ENCODE measurements around the gene TTLL5.
"Not testable (repeated sequence)": the region's sequence is repeated elsewhere in the genome, so short reads cannot be mapped to it uniquely, and the experiment has no call there.

The TTLL5 gene

DNA sequence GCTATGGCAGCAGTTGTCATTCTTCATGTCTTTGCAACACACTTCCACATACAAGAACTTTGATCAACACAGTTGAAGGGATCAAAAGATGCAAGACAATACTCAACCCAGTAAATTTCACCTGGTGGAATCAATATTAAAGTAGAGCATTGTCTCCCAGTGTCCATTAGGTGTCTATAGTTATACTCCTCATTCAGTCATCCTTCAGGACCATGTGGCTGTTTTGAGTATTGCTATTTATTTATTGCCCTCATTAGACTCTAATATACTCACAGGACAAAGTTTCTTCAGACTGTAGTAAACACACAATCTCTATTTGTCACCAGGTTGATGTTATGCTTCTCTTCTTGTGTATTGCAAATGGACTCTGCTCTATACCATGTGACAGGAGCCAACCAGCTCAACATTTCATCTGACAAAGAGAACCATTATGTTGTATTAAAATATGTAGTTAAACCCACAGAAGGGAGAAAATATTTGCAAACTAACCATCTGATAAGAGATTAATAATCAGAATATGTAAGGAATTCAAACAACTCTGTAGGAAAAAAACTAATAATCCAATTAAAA, 174.2 kb downstream of the TTLL5 start:
- DNase-seq (ENCODE audit: low read depth) = no peak

DNA sequence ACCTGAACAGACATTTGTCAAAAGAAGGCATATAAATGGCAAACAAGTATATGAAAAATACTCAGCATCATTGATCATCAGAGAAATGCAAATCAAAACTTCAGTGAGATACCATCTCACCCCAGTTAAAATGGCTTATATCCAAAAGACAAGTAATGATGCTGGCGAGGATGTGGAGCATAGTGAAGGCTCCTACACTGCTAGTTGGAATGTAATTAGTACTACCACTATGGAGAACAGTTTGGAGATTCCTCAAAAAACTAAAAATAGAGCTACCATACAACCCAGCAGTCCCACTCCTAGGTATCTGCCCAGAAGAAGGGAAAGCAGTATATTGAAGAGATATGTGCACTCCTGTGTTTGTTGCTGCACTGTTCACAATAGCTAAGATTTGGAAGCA, 174.7 kb downstream of the TTLL5 start:
- no peak for DNase-seq (ENCODE audit: low read depth)

- no peak for DNase-seq (ENCODE audit: low read depth)
These were observed 176.2 kb downstream of the TTLL5 start for GRCh38 chr14:75837151-75837787.

GRCh38 chr14:75840911-75841310, 179.9 kb downstream of the TTLL5 start:
- no peak for DNase-seq (ENCODE audit: low read depth)

GRCh38 chr14:75842551-75842950, 181.5 kb downstream of the TTLL5 start:
- no peak for DNase-seq (ENCODE audit: low read depth)

GRCh38 chr14:75844486-75844885, 183.4 kb downstream of the TTLL5 start:
- no peak for DNase-seq (ENCODE audit: low read depth)

DNA sequence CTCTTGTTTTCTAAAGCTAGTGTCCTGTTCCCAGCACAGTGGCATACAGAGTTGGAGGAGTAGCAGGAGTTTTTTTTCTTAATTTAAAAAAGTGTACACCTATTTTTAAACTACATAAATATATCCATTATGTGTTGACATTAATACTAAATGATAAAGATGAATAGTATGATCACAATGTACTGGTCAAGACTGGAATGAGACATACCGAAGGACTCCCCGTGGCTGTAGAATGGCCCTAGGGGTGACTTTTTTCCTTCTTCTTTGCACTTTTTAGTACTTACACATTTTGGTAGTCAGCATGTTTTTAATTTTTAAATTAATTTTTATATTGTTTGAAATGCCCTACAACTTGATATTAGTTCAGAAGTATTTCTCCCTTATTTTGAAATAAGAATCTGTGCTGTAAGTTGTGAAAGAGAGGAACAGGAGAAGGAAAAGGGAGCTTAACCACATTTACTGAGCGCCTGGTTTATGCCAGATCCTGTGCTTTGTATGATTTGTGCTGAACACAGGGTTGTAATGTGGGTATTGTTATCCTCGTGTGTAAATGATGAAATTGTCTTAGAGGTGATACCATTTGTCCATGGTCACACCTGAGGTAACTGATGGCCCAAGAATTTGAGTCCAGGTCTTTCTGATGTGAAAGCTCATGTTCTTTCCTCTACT, 184.2 kb downstream of the TTLL5 start:
- no peak for DNase-seq (ENCODE audit: low read depth)

- DNase-seq (ENCODE audit: low read depth) = not testable (repeated sequence)
These were observed 185.6 kb downstream of the TTLL5 start for GRCh38 chr14:75846694-75847093.

DNA sequence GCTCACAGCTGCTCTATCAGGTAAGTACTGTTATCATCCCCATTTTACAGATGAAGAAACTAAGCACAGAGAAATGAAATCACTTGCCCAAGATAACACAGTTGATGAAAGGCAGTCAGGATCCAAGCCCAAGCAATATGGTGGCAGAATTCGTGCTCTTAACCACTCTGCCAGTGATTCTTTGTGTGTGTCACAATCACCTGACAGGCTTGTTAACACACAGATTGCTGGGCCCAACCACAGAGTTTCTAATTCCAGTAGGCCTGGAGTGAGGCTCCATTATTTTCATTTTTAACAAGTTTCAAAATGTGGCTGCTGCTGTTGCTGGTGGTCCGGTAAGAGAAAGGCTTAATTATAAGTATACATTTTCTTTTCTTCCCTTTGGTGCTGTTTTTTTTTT, 186.5 kb downstream of the TTLL5 start:
- DNase-seq (ENCODE audit: low read depth) = no peak

- DNase-seq (ENCODE audit: low read depth) = no peak
These were observed 187.3 kb downstream of the TTLL5 start for GRCh38 chr14:75848167-75848913.

DNA sequence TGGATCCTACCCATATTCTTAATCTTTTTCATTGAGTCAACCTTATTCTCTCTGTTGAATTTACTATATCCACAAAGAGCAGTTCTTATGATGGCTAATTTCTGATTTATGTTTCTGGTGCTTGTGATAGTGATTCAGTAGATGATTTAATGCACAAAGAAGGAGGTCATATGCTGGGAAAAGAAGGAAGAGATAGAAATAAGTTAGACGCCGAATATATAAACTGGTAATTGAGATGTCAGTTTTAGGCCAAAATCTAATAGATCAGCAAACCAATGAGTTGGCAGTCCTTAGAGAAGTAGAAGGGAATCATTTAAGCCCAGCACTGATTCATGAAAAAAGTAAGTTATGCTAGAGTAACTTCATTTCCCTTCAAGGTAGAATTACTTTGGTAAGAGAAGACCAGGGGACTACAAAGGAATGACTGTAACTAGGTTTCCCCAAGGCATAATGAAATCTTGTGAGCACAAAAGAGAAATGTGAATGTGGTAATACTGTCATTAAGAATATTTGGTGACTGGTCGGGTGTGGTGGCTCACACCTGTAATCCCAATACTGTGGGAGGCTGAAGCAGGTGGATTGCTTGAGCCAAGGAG, 188.4 kb downstream of the TTLL5 start:
- no peak for DNase-seq (ENCODE audit: low read depth)

GRCh38 chr14:75851574-75851866, 190.5 kb downstream of the TTLL5 start:
- no peak for DNase-seq (ENCODE audit: low read depth)

GRCh38 chr14:75854111-75854799, 193.2 kb downstream of the TTLL5 start:
- no peak for DNase-seq (ENCODE audit: low read depth)

DNA sequence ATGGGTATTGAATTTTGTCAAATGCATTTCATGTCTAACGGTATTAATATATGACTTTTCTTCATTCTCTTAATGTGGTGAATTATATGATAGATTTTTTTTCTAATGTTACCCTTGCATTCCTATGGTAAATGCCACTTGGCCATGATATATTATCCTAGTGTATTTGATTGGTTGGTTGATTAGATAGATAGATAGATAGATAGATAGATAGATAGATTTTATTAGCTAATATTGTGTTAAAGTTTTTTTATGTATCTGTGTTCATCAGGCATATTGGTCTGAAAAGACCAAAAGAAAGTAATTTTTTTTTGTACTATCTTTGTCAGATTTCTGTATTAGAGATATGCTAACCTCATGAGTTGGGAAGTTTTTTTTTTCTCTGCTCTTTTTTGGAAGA, 196.2 kb downstream of the TTLL5 start:
- no peak for DNase-seq (ENCODE audit: low read depth)

DNA sequence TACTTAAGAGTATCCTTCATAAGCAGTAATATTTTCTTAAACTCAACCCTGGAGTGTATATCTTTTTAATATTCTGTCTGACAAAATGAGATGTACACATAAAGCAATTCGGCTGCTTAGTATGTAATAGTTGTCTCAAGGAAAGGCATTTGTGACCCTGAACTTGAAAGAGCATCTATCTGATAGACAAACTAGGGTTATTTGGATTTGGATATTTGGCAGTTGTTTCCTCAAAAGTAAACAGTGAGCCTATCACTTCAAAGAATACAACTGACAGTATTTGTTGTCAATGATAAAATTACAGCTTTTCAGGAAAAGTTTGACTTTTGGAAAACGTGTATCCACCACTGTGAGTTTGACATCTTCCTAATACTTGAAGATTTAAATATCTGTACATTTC, 197.3 kb downstream of the TTLL5 start:
- no peak for DNase-seq (ENCODE audit: low read depth)

GRCh38 chr14:75859746-75860145, 198.7 kb downstream of the TTLL5 start:
- no peak for DNase-seq (ENCODE audit: low read depth)

GRCh38 chr14:75860561-75861160, 199.6 kb downstream of the TTLL5 start:
- no peak for DNase-seq (ENCODE audit: low read depth)

DNA sequence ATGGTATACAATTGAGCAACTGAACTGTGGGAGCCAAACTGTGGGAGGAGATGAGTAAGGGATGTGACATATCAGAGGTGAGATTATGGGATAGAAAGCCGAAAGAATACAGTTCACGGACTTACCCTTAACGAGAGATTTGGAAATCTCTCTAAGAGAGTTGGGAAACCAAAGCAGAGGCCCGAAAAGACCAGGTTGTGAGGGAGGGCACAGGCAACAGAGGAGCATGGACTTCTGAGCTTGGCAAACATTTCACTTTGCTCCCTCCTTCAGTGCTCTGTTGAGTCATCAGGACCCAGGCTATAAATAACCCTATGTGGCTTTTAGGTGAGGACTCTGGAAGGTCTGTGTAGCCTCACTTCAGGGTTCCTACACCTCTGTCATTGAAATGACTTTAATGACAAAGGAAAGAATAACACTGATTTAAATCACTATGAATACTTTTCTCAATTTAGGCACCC, 200.1 kb downstream of the TTLL5 start:
- DNase-seq (ENCODE audit: low read depth) = no peak

DNA sequence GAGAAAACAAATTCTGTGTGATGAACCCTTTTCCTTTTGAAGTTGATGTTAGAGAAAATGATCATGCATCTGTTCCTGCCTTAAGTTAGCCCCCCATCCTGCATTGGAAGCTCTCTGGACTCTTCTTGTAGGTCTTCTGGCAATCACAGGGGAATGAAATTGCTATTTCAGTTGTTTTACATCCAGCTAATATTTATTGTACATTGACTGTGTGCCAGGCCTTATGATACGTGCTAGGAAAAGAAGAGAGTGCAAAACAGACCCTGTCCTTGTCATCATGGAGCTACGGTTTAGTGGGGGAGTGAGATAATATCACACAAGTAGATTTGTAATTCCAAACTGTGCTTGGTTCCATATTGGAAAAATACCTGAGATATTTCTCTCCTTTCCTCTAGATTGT, 202.2 kb downstream of the TTLL5 start:
- no peak for DNase-seq (ENCODE audit: low read depth)

DNA sequence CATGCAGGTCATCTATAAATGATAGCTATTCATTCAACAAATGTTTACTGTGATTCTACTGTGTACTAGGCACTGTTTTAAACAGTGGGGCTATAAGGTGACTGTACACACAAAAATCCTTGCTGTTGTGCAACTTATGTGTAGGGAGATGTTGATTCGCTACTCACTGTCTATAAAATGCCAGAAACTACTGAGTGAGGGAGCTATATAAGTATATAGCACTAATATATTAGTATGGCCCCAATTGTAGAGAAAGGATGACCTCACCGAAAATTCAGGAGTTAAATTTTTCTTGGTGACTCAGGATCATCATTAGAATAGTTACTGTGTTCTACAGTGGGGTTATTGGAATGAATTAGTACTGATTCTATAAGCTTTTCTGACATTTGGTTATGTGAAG, 203.3 kb downstream of the TTLL5 start:
- DNase-seq (ENCODE audit: low read depth) = no peak

- no peak for DNase-seq (ENCODE audit: low read depth)
These were observed 204.5 kb downstream of the TTLL5 start for GRCh38 chr14:75865531-75865930.

- no peak for DNase-seq (ENCODE audit: low read depth)
These were observed 205.9 kb downstream of the TTLL5 start for GRCh38 chr14:75866970-75867369.
